Loucy (cell line): ENCODE measurements around the gene OSBPL1A.

Experiments used
- CTCF ChIP-seq: fragments of 200-600 bp; sonication (generic); conservative IDR thresholded peaks from 2 replicates; pipeline ENCODE4 v1.5.1; 2014; ENCODE audit warnings: mild to moderate bottlenecking, antibody characterized with exemption, low read length
- EZH2phosphoT487 ChIP-seq: fragments of 200-600 bp; IDR thresholded peaks from 2 replicates; pipeline ENCODE4 v1.6.1; 2018; ENCODE audit warnings: antibody characterized with exemption, mild to moderate bottlenecking, moderate library complexity, borderline replicate concordance

DNA sequence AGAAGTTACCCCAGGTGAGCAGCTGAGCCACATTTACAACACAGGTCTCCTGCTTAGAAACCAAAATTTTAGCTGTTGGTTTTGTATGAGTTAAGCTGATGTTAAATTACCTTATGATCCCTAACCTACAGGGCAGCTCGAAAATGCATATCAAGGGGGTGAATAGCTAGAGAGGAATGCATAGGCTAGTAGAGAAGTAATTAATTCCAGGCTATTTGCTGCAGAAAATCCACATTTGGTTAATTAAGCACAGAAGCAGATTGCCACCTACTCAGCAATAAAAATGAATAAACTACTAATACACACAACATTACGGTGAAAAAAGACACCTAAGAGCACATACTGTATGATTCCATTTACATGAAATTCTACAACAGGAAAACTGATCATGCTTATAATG is 91.4 kb downstream of the OSBPL1A start:
- TF ChIP-seq CTCF (no peak), EZH2phosphoT487 (no peak)
